IPS-18c (cell line): Measurements from ENCODE around the gene DPP6.

Experiments
- H3K4me3 ChIP-seq: 2 replicates; pipeline ENCODE4 v1.7.0; 2013; ENCODE audit warnings: low read depth, mild to moderate bottlenecking, low read length, moderate library complexity; ENCODE audit not compliant: insufficient read depth
- H3K9me3 ChIP-seq: one replicate; pipeline ENCODE4 v1.6.1; 2013; ENCODE audit warnings: mild to moderate bottlenecking, low read length, moderate library complexity; ENCODE audit not compliant: control insufficient read depth, insufficient read depth

DPP6 gene

DNA sequence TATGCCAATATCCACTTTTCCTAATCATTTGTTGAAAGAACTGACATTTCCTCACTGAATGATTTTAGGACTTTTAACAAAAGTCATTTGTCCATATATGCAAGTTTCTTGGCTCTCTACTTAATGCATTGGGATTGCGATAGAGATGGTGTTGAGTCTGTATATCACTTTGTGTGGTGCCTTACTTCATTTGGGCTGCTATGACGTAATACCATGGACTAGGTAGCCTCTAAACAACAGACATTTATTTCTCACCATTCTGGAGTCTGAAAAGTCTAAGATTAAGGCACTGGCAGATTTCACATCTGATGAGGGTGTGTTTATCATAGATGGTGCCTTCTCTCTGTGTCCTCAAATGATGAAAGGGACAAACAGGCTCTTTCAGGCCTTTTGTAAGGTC is 342.6 kb downstream of the DPP6 start:
- no peaks in the 10 kb centered on the region for H3K9me3 ChIP-seq
- no peak overlapping the region for H3K4me3 ChIP-seq

DNA sequence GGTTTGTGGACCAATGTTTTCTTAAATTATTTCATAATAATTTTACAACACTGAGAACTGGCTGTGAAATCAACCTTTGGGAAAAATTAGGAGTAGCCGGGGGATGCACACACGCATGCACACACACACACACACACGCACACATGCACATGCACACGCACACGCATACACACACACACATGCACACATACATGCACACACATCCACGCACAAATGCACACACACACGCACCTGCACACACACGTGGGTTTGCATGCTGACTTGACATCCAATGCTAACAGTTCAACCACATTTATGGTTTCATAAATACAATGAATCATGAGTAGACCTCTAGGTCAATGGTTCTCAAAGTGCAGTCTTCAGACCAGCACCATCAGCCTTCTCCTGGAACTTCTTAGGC is 354.1 kb downstream of the DPP6 start:
- no peak overlapping the region for H3K4me3 ChIP-seq
- no peaks in the 10 kb centered on the region for H3K9me3 ChIP-seq

DNA sequence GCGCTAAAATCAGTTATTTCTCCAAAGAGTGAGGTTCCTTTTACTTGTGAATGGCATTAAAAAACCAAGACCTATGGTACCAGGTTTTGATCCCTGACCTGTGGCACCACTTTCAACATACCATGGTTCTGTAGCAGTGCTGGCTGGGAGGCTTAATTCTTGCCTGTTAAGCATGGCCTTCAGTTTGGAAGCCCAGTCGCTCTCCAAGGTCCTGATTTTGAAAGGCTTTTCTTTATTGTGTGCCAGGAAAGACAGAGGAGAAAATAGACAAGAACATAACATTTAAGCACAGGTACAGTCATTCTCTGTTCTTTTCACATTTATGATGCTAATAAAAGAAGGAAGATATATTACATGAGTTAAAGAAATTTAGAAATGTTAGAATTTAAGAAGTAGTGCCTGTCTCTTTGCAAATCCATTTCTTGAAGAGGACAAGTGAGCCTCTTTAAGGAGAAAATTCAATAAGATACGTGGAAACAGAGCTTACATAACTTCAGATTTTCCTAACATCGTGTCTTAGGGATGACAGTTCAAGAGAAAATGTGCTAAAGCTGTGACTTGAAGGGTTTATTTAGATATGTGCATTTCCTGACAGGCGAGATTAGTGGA is 357.6 kb downstream of the DPP6 start:
- Histone ChIP-seq H3K9me3 (no peaks in the 10 kb centered on the region), H3K4me3 (no peak overlapping the region)

DNA sequence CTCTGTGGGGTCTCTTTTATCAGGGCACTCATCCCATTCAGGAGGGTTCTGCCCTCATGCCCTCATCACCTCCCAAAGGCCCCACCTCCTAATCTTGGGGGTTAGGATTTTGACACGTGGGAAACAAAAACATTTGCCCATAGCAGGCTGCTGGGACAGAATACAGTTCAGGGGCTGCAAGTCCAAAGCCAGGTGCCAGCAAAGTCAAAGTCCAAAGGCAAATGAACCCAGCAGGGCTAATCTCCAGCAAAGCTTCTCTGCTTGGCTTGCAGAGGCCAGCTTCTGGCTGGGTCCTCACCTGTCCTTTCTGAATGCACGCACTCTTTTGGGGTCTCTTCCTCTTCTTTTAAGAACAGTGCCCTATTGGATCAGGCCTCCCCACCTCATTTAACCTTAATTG is 359.9 kb downstream of the DPP6 start:
- H3K9me3 ChIP-seq = no peaks in the 10 kb centered on the region
- H3K4me3 ChIP-seq = no peak overlapping the region

DNA sequence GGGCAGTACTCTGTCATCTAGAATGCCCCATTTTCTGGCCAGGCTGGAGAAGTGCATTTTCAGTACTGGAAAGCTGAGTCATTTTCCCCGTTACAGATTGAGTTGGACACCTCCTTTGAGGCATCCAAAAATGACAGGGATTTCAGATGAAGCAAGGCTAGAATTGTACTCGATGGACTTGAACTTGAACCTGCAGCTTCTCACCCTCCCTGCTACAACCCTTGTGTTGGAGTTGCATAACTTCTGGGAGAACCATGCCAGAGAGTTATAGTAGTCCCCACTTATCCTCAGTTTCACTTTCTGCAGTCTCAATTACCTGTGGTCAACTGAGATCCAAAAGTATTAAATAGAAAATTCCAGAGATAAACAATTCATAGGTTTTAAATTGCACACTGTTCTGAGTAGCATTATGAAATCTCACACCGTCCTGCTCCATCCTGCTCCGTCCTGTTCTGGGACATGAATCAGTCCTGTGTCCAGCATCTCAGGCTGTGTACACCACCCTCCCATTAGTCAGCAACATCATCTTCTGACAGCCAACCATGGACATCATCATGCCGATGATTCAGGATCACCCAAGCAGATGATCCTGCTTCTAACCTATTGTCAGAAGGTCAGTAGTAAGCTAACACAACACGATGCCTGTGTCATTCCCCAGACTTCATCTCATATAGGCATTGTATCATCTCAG is 363.7 kb downstream of the DPP6 start:
- no peak overlapping the region for H3K4me3 ChIP-seq
- no peaks in the 10 kb centered on the region for H3K9me3 ChIP-seq

DNA sequence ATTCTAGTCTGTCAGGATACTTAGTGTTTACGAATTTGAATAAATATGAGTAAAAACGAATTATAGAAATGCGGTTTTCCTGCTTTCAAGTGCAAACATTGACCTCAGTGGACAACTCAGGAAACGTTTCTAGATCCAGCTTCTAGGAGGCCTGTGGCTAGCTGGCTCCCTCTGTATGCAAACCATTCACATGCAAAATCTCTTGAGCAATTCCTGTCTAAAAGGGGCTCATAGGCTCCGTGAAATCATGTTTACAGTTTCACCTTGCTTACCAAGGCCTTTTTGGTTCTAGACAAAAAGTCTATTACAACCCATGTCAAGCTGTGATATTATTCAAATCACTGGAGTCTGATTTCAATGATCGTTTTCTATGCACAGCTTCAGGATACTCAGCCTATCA is 364.5 kb downstream of the DPP6 start:
- Histone ChIP-seq H3K4me3 (no peak overlapping the region), H3K9me3 (no peaks in the 10 kb centered on the region)

DNA sequence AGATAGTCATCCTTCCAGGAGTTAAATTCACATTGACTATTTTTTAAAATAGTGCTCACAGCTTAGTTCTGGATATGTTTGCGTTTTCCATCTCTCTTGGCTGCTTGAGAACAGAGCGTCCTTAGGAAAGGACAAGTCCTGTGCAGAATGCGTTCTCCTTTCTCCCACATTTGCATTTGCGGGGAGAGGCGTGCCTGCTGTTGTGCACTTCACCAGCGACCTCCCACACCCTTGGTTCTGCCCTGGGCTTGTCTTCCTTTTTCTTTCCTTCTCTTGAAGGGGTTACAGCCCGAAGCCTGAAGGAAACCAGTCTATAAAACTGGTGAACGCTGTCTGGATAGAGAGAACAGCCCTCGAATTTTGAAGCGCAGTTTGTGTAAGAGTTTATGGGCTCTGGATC is 367.1 kb downstream of the DPP6 start:
- no peak overlapping the region for H3K4me3 ChIP-seq
- H3K9me3 ChIP-seq = no peaks in the 10 kb centered on the region

DNA sequence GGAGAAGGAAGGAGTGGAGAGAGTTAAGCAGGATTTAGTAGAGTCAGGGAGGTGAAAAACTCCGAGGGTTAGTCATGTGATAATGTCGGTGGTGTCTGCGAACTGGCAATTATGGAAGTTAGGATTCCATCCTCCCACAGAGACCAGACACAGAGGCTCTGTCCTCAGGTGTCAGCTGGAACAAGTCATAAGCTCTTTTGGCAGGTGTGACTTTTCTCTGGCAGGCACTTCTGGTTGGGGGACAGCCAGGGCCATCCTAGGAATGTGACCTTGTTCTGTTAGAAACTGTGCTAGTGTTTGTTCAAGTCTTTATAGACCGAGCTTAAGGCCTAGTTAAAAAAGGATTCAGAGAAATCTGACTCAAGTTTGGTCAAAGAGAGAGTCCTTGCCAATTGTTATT is 371.0 kb downstream of the DPP6 start:
- H3K4me3 ChIP-seq = no peak overlapping the region
- H3K9me3 ChIP-seq = no peaks in the 10 kb centered on the region

DNA sequence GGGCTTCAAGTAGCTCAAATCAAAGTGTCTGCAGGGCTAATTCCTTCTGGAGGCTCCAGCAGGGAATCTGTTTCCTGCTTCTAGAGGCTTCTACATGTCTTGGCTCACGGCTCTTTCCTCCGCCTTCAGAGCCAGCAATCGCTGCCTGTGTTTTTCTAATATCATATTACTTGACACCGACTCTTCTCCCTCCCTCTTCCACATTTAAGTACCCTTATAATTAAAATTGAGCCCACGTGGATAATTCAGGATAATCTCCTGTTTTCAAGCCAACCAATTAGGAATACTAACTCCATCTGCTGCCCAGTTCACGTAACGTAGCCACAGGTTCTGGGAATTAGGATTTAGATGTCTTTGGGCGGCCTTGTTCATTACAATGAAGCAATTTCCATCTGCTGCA is 372.2 kb downstream of the DPP6 start:
- H3K9me3 ChIP-seq = no peaks in the 10 kb centered on the region
- no peak overlapping the region for H3K4me3 ChIP-seq

DNA sequence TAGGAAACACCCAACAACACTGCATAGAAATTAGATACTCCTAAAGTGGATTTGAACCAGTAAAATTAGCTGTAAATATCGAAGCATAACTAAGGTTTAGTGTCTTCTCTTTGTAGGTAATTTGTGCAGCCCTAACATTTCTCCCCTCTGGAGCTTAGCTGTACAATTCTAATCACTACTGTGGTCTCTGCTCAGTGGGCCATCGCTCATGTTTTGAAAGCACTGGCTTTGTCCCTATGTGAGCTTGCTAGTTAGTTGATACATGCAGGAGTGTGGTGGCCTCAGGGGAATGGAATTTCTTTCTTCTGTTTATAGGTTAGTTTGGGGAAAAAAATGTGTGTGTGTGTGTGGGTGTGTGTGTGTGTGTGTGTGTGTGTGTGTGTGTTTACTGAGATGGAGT is 373.1 kb downstream of the DPP6 start:
- Histone ChIP-seq H3K4me3 (no peak overlapping the region), H3K9me3 (no peaks in the 10 kb centered on the region)

DNA sequence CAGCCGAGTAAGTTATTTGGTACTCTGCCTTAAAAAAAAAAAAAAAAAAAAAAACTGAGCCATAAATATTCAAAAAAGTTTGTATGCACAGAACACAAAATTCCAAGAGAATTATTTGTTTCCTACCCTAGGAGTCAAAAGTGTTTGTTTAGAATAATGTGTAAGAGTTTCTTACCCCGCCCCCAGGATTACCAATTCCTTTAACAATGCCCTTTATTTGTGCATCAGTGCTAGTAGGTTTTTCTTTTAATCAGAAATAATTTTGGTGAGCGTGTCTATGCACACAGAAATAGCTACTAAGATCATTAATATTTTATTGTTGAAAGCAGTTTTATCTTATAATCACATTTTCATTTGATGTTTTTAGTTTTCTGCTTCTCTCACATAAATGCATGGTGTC is 374.6 kb downstream of the DPP6 start:
- no peak overlapping the region for H3K4me3 ChIP-seq

DNA sequence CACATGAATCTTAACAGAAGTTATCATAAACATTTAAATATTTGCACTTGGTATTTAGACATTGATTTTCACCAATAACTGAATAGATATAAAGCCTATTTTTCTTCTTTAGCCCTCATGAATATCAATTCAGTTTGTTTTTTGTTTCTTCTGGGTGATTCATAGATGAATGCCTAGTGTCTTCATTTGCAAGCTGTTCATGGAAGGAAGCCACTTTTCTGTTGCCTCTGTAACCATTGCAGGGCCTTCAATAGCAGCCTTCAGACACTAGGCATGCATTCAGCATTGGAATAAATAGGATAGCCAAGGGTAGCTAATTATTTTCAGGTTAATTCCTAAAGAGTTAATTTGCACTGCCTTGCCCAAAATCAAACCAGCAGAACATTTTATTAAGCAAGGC is 375.3 kb downstream of the DPP6 start:
- Histone ChIP-seq H3K9me3 (no peaks in the 10 kb centered on the region), H3K4me3 (no peak overlapping the region)

More for the DNA sequence above, 374.6 kb downstream of the DPP6 start:
- H3K9me3 ChIP-seq = no peaks in the 10 kb centered on the region

DNA sequence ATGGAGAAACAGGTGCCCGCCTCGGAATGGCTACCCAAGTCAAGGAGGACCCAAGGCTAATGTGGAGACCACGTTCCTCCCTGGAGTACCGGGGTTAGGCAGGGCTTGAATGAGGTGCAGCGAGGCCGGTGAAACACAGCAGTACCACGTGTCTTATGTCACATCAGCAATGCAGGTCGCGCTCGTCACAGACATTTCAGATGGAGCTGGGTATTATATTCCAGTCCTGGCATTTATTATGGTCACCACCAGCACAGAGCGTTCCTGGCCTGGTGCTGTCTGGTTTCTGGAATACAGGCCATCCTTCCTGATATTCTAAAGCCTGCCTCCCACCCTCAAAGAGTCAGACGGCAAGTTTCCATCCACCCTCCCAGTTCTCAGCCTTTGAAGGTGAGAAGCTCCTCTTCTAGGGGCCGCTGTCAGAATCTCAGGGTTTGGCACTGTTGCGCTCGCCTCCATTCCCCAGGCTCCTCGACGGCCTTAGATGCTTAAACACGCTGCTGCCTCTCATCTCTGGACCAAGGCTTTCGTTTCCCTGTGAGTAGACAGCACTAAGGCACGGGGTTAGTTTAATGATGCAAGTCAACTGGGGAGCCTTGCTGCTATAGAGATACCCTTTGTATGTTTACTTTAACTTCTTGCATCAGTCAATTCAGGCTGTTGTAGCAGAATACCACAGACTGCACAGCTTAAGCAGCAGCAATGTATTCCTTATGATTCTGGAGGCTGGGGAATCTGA is 377.6 kb downstream of the DPP6 start:
- Histone ChIP-seq H3K9me3 (no peaks in the 10 kb centered on the region), H3K4me3 (no peak overlapping the region)

DNA sequence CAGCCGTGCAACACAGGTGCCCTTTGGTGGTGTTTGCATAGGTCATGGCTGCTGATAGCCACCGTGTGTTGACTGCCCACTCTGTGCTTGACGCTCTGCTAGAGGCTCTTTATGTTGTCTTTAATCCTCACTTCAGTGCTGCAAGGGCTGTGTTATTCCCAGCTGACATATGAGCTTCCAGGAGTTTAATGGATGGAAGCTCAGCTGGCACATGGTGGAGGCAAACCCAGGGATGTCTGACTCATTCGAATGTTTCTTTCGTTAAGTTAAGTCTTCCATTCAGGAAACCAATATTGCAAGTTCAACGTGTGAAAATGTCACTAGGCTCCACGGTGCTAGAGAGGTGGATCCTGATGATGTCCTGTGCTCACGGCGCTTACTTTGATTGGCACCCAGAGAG is 378.4 kb downstream of the DPP6 start:
- H3K9me3 ChIP-seq = no peaks in the 10 kb centered on the region
- H3K4me3 ChIP-seq = no peak overlapping the region

DNA sequence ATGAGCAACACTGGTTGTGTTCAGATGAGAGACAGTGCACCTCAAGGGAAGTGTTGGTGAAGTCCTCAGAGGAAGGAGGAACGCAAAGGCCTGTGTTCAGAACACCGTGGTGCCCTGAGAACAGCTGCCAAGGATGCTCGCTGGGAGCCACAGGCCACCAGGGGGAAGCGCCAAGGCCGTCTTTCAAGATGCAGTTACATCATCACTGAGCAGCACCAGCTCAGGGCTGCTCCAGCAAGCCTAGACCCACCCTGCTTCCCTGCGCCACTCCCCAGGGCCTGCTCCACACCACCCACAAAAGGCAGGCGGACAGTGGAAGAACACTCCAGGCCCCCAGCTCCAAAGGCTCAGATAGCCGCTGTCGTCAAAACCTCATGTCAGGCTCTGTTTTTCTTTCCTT is 378.8 kb downstream of the DPP6 start:
- Histone ChIP-seq H3K9me3 (no peaks in the 10 kb centered on the region), H3K4me3 (no peak overlapping the region)

DNA sequence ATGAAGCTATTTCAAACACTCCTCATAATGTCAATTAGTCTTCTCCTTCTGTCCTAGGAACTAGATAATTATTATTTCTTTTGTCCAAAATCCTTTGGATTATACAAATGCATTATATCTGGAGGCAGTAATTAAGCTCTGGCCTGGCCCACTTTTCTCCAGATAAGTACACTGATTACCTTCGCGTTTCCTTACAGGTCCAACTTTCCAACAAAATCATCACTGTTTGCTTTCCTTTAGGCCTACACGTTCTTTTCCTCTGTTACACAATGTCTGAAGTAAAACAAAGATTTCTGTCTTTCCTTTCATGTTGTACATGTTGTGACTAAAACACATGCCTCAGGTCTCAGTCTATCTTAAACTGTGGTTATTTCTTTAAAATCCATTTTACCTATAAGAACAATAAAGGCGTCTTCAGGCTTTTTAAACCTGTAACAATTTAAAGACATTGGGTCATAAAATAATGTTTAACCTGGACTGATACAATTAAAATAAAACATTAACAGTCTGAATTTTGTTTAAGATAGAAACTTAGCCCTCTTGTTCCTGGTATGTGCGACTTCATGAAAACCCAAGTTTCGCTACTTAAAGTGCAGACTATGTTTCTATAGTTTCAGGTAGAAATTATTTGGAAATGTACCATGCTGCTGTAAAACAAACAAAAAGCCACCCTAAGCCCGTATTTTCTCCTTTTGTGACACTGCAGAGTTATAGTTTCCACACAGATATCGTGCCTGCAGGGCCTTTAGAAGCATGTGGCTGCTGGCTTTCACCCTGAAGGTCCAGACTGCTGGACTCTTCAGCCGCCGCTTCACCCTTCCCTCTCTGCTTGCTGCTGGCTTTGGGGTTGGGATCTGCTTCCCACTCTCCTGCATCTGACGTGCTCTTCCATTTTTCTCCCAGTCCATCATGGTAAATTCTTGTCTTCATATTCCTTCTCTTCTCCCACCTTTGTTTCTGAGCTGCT is 381.7 kb downstream of the DPP6 start:
- no peaks in the 10 kb centered on the region for H3K9me3 ChIP-seq
- no peak overlapping the region for H3K4me3 ChIP-seq

DNA sequence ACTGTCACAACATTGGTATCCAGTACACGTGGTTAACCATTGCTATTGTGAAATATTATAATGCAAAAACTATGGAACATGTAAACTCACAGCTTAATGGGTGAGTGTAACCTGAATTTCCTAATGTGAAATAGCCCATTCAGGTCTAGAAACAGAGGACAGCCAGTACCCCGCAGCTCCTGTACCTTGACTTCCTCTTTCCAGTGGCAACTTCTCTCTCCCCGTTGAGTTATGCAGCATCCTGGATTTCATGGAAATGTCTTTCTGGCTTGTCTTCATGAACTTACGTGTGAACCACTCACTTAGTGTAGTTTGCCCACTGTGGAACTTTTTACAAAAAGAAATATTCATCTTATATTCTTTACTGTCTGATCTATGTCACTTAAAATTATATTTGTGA is 384.4 kb downstream of the DPP6 start:
- no peaks in the 10 kb centered on the region for H3K9me3 ChIP-seq
- H3K4me3 ChIP-seq = no peak overlapping the region
